ENCODE data around the gene HIVEP3.

GRCh38 chr1:41733021-41733420 is 185.7 kb downstream of the HIVEP3 start:
- TF ChIP-seq, protein P1, sequence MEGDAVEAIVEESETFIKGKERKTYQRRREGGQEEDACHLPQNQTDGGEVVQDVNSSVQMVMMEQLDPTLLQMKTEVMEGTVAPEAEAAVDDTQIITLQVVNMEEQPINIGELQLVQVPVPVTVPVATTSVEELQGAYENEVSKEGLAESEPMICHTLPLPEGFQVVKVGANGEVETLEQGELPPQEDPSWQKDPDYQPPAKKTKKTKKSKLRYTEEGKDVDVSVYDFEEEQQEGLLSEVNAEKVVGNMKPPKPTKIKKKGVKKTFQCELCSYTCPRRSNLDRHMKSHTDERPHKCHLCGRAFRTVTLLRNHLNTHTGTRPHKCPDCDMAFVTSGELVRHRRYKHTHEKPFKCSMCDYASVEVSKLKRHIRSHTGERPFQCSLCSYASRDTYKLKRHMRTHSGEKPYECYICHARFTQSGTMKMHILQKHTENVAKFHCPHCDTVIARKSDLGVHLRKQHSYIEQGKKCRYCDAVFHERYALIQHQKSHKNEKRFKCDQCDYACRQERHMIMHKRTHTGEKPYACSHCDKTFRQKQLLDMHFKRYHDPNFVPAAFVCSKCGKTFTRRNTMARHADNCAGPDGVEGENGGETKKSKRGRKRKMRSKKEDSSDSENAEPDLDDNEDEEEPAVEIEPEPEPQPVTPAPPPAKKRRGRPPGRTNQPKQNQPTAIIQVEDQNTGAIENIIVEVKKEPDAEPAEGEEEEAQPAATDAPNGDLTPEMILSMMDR (IDR thresholded peaks at IDR 0.05) = no peak
- no peak for TF ChIP-seq EZH2 (IDR thresholded peaks at IDR 0.05)
